Ovary (tissue), 3 donors: Measurements from ENCODE around the gene FUS.

ENCODE experiments used
- CTCF ChIP-seq, 3 donors: fragments of 450-650 bp in 2 of 3; fragments of 200-600 bp in 1 of 3; IDR thresholded peaks; one replicate each; pipeline versions ENCODE4 v1.5.1 to v1.8.0; 2016 to 2022; ENCODE audit warnings: antibody characterized with exemption in 3 of 3, mild to moderate bottlenecking in 1 of 3
- EP300 ChIP-seq: sonication (generic); formaldehyde crosslinking; IDR thresholded peaks from one replicate; pipeline ENCODE4 v1.6.1; 2017; ENCODE audit warnings: antibody characterized with exemption
- POLR2A ChIP-seq: fragments of 450-650 bp; IDR thresholded peaks from one replicate; pipeline ENCODE4 v1.6.1; 2017; ENCODE audit warnings: antibody characterized with exemption, mild to moderate bottlenecking, moderate library complexity
- donor health status: DM: no; HTN: no; CAD: no.

GRCh38 chr16:31192856-31193642 lies 13.1 kb downstream of the FUS start:
- TF ChIP-seq CTCF (IDR thresholded peaks at IDR 0.05) (no peak), POLR2A (no peak), EP300 (no peak)
